ENCODE measurements around the gene SMAD6.
"Not testable (repeated sequence)": the region's sequence is repeated elsewhere in the genome, so short reads cannot be mapped to it uniquely, and the experiment has no call there.

SMAD6 gene

DNA sequence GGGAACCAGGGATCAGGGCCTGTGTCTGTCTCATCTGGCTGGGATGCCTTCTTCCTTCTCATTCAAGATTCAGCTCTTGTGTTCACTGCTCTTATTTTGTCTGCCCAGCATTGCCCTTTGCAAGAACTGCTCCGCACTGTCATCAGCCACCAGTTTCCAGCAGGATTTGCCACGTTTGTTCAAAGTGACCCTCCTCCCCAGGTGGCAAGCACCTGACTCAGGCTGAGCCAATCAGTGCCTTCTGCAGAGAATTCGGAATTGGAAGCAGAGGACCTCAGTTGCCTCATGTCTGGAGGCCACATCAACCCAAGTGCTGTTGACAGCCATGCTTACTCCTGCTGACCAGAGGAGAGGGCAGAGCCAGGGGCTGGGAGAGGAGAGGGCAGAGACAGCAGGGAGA, 124.5 kb downstream of the SMAD6 start:
- DNase-seq (ENCODE audit: low spot score): no peak

DNA sequence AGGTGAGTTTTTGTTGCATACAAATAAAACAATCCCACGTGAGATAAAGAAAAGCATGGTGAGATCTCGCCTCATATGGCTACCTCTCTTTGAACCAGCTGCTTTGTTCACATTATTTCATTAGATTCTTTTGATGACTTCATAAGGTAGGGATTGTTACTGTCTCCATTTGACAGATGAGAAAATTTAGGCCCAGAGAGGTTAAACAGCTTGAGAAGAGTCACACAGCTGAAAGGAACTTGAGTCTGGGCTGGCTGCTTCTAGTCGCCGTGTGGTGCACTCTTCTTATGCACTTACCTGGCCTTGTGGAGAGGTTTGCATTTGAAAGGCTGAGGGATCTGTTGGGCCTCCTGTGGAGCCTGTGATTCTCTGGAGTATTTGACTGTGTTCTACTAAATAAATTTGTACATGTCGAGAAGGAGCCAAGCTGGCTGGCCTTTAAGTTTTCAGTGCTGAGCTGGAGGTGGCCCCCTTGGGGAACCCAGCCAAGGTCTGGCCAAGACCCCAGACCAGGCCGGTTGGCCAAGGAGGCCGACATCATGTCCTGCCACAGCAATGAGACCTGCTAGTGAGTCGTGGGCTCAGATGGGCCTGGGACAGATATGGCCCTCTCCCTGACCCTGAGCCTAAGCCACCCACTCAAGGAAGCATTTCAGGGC, 125.1 kb downstream of the SMAD6 start:
- DNase-seq (ENCODE audit: low spot score): no peak

DNA sequence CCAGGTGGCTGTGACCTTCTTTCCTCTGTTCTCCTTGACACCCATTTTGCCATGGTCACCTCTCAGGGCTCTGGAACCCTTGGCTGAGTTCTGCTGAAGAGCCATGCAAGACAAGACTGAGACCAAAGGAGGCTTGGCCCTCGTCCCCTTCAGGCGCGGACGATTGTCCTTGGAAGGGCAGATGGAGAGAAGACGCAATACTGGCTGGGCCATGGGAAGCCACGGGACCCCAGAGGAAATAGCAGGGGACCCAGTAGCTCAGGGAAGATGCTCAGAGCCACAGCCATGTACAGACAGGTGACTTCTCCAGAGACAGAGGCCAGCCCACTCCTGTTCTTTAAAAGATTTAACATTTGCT, 125.6 kb downstream of the SMAD6 start:
- no peak for DNase-seq (ENCODE audit: low spot score)

DNA sequence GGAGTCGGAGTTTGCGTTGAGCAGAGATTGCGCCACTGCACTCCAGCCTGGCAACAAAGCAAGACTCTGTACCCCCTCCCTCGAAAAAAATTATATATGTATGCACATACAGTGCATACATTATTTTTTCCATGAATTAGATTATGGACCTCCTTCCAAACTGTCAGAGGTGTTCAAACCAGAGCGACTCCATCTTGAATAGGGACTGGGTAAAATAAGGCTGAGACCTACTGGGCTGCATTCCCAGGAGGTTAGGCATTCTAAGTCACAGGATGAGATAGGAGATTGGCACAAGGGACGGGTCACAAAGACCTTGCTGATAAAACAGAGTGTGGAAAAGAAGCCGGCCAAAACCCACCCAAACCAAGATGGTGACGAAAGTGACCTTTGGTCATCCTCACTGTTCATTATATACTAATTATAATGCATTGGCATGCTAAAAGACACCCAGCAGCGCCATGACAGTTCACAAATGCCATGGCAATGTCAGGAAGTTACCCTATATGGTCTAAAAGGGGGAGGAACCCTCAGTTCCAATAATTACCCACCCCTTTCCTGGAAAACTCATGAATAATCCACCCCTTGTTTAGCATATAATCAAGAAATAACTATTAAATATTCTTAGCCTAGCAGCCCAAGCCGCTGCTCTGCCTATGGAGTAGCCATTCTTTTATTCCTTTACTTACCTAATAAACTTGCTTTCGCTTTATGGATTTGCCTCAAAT, 126.9 kb downstream of the SMAD6 start:
- DNase-seq (ENCODE audit: low spot score): not testable (repeated sequence)

DNA sequence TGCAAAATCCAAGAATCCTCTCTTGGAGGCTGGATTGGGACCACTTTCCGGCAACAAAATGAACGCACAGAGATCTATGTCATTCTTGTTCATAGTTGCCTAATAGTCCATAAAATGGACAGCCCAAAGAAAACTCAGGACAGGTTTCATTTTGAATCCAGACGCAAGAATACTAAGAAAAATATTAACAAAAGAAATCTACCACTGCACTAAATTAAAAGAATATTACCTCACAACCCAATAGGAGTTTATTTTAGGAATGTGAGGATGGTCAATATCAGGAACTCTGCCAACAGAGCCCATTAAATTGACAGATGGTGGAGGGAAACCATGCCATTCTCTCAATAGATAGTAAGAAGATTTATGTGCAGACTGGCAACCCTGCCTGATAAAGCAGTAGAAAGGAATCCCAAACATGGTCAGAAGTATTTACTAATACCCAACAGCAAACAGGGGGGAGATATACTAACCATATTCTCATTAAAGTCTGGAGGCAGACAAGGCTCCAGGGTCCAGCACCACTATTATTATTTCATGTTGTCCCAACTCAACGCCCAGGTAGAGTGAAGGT, 127.6 kb downstream of the SMAD6 start:
- no peak for DNase-seq (ENCODE audit: low spot score)

DNA sequence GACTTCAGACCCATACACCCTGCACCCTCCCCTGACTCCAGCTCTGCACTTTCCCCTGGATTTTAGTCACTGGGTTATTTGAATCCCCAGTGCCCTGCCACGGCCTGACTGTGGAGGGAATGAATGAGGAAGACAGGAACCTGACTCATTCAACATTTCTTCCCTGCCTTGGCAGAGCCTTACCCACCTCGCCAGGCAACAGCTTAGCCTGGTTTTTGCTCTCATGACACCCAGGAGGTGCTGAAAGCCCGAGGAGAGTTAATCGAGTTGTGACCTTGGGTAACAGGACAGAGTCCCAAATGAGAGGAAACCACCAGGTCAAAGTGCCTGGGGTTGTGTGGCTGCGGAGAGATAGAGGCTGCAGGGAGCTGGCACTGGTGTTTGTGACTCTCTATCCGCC, 128.3 kb downstream of the SMAD6 start:
- DNase-seq (ENCODE audit: low spot score): peak; percentile 76

DNA sequence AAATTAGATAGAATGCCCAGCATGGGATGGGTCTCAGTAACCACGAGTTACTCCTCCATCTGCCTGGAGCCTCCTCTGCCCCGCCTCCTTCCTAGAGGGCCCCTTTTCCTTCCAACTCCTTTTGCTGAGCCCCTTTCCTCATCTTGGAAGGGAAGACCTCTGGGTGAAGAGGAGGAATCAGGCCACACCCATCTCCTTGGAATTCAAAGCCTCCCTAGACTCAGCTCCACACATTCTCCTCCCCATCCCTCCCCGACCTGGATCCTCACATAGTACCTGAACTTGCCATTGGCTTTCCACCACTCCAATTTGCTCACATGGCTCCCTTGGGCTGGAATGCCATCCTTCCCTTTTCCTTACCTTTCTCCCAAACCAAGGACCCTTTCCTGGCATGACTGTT, 128.8 kb downstream of the SMAD6 start:
- DNase-seq (ENCODE audit: low spot score): no peak

DNA sequence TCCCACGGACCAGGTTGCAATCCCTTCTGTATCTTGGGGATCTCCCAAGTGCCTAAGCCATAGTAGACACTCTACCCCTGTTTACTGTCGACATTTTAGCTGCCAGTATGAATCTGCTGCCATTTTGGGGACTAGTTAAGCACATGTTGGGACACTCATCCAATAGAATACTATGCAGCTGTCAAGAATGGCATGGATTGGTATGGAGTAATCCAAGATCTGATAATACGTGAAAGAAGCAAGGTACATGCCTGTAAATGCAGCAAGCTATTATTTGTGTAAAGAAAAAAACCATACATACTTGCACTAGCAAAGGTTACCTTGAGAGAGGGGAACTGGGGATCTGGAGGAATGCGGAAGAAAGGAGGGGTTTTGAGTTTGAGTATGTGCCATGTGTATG, 129.3 kb downstream of the SMAD6 start:
- DNase-seq (ENCODE audit: low spot score): no peak

DNA sequence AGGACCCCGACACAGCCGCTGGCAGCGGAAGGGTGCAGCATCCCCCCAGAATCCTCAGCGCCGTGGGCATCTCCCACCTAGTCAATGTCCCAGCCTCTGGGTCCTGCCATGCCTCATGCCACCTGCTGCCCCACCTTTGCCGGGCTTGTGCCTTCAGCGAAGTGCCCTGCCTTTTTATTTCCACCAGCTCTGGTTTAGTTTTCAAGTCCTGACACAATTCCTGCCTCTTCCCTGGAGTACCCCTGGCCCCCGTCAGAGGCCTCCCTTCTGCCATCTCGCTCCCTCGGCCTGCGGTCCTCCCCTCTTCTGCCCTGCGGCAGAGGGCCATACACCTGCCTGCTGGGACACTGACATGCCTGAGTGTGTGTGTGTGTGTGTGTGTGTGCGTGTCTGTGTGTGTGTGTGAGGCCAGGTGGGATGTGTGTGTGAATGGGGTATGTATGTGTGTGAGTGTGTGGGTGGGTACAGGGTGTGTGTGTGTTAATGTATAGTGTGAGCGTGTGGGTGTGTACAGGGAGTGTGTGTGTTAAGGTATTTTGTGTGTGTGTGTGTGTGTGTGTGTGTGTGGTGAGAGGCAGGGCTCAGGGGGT, 129.9 kb downstream of the SMAD6 start:
- DNase-seq (ENCODE audit: low spot score): no peak
